K562 (cell line): ENCODE data around the gene CBX1. TPM values are rescaled to one million over a fixed set of nuclear protein-coding genes. Genes with fewer than 3 reads are reported as not detected.

ENCODE experiments used
- ATF1 ChIP-seq, 2 experiments: fragments of 450-650 bp in 1 of 2; IDR thresholded peaks; 2 replicates each; pipeline ENCODE4 v1.6.1; 2016; ENCODE audit warnings: missing compliant biosample characterization in 1 of 2, missing genetic modification characterization in 1 of 2
- EHMT2 ChIP-seq: fragments of 450-650 bp; IDR thresholded peaks from 2 replicates; pipeline ENCODE4 v1.6.1; 2018; ENCODE audit warnings: antibody characterized with exemption
- ESRRB ChIP-seq: fragments of 250-450 bp; sonication (Bioruptor Pico); IDR thresholded peaks from 2 replicates; pipeline ENCODE4 v1.5.0; 2020; ENCODE audit warnings: mild to moderate bottlenecking, moderate library complexity, borderline replicate concordance
- FOS ChIP-seq: IDR thresholded peaks from 3 replicates; pipeline ENCODE4 v1.6.1; 2011; ENCODE audit not compliant: insufficient read length; ENCODE audit errors: extremely low read depth
- FOXA1 ChIP-seq: fragments of 450-650 bp; IDR thresholded peaks from 2 replicates; pipeline ENCODE4 v1.6.1; 2016; ENCODE audit warnings: mild to moderate bottlenecking, borderline replicate concordance
- HDAC8 ChIP-seq: fragments of 450-650 bp; IDR thresholded peaks from 2 replicates; pipeline ENCODE4 v1.6.1; 2016; ENCODE audit warnings: mild to moderate bottlenecking, missing genetic modification characterization, moderate library complexity, missing compliant biosample characterization
- IFI16 ChIP-seq: fragments of 250-450 bp; sonication (Bioruptor Pico); IDR thresholded peaks from 2 replicates; pipeline ENCODE4 v2.1.2; 2022; ENCODE audit warnings: mild to moderate bottlenecking, inconsistent platforms
- NELFE ChIP-seq: IDR thresholded peaks from 2 replicates; pipeline ENCODE4 v1.6.1; 2011; ENCODE audit warnings: mild to moderate bottlenecking; ENCODE audit not compliant: insufficient read depth, insufficient read length
- SRSF3 ChIP-seq: fragments of 200-400 bp; formaldehyde crosslinking; IDR thresholded peaks from 2 replicates; pipeline ENCODE4 v1.6.1; 2016; ENCODE audit warnings: mild to moderate bottlenecking, low read length, moderate library complexity; ENCODE audit not compliant: insufficient read depth
- ZNF143 ChIP-seq: sonication (generic); formaldehyde crosslinking; IDR thresholded peaks from 2 replicates; pipeline ENCODE4 v1.9.0; 2022; ENCODE audit warnings: mild to moderate bottlenecking, missing genetic modification reagents
- ZNF778 ChIP-seq: fragments of 450-650 bp; formaldehyde crosslinking; IDR thresholded peaks from 2 replicates; pipeline ENCODE4 v1.4.0; 2020; ENCODE audit warnings: mild to moderate bottlenecking, moderate library complexity
- polyA plus RNA-seq, 8 experiments: library from polyadenylated mRNA; depleted of rRNA in 4 of 8; stranded (reverse) in 5 of 8; unstranded in 3 of 8; fragments of >200 nt; fragmentation: Nextera tagmentation in 2 of 8; fragmentation: Illumina TruSeq in 1 of 8; extraction: Ambion mirVana in 2 of 8; extraction: Trizol in 1 of 8; gene quantifications; 2 replicates each; pipeline versions ENCODE4 v1.2.1 to v1.2.3, GENCODE V29; 2011 to 2014; ENCODE audit warnings: inconsistent platforms in 1 of 8, missing spikeins in 1 of 8
- total RNA-seq, 7 experiments: library from RNA; depleted of rRNA in 6 of 7; stranded (reverse); fragments of >200 nt in 6 of 7; fragmentation: Illumina TruSeq in 2 of 7; extraction: Trizol in 2 of 7; gene quantifications; 2 replicates each; pipeline versions ENCODE4 v1.2.1 to v1.2.3, GENCODE V29; 2011 to 2021; ENCODE audit warnings: low replicate concordance in 1 of 7
- TF ChIP-seq, protein P1 (sequence below): fragments of 250-450 bp; sonication (Bioruptor Pico); IDR thresholded peaks from 2 replicates; pipeline ENCODE4 v1.4.0; 2020; ENCODE audit warnings: mild to moderate bottlenecking, moderate library complexity, borderline replicate concordance
- TF ChIP-seq, protein P2 (sequence below): sonication (generic); IDR thresholded peaks from 2 replicates; pipeline ENCODE4 v1.6.1; 2016
- TF ChIP-seq, protein P3 (sequence below): sonication (generic); formaldehyde crosslinking; IDR thresholded peaks from 2 replicates; pipeline ENCODE4 v1.8.1; 2023; ENCODE audit warnings: missing genetic modification reagents, mild to moderate bottlenecking, borderline replicate concordance
- TF ChIP-seq, protein P4 (sequence below): fragments of 450-650 bp; IDR thresholded peaks from 2 replicates; pipeline ENCODE4 v1.6.1; 2016; ENCODE audit warnings: borderline replicate concordance

CBX1 gene
- total and polyA plus RNA-seq, 9 of the 15 experiments (the other 6 are each of a cell fraction or from before 2014, with no cell fraction given): 10.6 to 95.7 (median 52.7) TPM

DNA sequence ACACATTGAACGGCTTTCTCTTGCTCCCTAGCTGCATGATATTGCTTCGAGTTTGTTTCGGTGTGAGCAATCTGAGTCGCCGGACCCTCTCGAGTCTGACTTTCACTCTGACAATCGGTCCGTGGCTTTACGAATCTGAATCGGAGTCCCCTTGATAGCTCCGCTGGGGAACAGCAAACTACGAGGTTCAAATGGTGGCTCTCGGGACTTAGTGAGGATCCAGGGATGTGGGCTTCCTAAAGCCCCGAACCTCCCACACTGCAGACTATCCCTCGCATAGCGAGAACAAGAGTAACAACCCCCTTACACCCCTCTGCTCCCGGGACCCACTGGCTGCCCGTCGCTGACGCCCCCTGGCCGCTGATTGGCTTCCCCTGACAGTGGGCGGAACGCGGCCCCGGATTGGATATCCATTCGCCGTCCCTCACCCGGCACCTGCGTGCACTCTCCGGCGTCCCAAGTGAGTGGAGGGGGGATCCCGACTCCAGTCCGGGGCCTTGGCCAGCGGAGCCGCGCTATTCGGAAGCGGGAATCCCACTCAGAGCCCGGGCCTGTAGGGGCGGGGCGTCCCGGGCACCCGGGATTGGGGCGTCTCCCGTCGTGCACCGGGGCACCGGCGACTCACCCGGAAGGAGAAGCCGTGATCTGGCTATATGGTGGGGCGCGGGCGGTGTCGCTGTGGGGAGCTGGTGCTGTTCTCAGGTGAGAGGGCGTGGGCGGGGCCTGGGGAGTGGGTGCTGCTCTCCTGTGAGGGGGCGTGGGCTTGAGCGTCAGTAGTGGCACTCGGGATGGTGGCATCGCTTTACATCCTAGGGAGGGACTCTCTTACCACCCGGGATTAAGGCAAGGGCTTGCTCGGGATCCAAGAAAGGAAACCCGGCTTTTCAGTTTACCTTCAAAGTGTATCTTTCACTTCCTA, 6.1 kb upstream of the CBX1 start, which contains the start of gene SNX11 (continued):
- TF ChIP-seq EHMT2 (no peak), SRSF3 (no peak), ESRRB (no peak), NELFE (no peak), FOS (peak; percentile 57), ZNF143 (CRISPR knock-in tag) (peak; percentile 82), ZNF778 (no peak), FOXA1 (no peak), HDAC8 (tag) (no peak), ATF1 (CRISPR knock-in tag; IDR thresholded peaks at IDR 0.05) (0 out of 2 replicates have a peak, but pooled peaks have one; percentile 25), ATF1 (tag; IDR thresholded peaks at IDR 0.05) (peak; percentile 74), IFI16 (CRISPR knock-in tag) (no peak)
- TF ChIP-seq, protein P1, sequence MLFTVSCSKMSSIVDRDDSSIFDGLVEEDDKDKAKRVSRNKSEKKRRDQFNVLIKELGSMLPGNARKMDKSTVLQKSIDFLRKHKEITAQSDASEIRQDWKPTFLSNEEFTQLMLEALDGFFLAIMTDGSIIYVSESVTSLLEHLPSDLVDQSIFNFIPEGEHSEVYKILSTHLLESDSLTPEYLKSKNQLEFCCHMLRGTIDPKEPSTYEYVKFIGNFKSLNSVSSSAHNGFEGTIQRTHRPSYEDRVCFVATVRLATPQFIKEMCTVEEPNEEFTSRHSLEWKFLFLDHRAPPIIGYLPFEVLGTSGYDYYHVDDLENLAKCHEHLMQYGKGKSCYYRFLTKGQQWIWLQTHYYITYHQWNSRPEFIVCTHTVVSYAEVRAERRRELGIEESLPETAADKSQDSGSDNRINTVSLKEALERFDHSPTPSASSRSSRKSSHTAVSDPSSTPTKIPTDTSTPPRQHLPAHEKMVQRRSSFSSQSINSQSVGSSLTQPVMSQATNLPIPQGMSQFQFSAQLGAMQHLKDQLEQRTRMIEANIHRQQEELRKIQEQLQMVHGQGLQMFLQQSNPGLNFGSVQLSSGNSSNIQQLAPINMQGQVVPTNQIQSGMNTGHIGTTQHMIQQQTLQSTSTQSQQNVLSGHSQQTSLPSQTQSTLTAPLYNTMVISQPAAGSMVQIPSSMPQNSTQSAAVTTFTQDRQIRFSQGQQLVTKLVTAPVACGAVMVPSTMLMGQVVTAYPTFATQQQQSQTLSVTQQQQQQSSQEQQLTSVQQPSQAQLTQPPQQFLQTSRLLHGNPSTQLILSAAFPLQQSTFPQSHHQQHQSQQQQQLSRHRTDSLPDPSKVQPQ (CRISPR knock-in tag): no peak
- TF ChIP-seq, protein P2, sequence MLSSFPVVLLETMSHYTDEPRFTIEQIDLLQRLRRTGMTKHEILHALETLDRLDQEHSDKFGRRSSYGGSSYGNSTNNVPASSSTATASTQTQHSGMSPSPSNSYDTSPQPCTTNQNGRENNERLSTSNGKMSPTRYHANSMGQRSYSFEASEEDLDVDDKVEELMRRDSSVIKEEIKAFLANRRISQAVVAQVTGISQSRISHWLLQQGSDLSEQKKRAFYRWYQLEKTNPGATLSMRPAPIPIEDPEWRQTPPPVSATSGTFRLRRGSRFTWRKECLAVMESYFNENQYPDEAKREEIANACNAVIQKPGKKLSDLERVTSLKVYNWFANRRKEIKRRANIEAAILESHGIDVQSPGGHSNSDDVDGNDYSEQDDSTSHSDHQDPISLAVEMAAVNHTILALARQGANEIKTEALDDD: no peak
- TF ChIP-seq, protein P3, sequence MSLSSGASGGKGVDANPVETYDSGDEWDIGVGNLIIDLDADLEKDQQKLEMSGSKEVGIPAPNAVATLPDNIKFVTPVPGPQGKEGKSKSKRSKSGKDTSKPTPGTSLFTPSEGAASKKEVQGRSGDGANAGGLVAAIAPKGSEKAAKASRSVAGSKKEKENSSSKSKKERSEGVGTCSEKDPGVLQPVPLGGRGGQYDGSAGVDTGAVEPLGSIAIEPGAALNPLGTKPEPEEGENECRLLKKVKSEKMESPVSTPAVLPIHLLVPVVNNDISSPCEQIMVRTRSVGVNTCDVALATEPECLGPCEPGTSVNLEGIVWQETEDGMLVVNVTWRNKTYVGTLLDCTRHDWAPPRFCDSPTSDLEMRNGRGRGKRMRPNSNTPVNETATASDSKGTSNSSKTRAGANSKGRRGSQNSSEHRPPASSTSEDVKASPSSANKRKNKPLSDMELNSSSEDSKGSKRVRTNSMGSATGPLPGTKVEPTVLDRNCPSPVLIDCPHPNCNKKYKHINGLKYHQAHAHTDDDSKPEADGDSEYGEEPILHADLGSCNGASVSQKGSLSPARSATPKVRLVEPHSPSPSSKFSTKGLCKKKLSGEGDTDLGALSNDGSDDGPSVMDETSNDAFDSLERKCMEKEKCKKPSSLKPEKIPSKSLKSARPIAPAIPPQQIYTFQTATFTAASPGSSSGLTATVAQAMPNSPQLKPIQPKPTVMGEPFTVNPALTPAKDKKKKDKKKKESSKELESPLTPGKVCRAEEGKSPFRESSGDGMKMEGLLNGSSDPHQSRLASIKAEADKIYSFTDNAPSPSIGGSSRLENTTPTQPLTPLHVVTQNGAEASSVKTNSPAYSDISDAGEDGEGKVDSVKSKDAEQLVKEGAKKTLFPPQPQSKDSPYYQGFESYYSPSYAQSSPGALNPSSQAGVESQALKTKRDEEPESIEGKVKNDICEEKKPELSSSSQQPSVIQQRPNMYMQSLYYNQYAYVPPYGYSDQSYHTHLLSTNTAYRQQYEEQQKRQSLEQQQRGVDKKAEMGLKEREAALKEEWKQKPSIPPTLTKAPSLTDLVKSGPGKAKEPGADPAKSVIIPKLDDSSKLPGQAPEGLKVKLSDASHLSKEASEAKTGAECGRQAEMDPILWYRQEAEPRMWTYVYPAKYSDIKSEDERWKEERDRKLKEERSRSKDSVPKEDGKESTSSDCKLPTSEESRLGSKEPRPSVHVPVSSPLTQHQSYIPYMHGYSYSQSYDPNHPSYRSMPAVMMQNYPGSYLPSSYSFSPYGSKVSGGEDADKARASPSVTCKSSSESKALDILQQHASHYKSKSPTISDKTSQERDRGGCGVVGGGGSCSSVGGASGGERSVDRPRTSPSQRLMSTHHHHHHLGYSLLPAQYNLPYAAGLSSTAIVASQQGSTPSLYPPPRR (CRISPR knock-in tag): no peak; the same call in 1 of the 2 replicates
- TF ChIP-seq, protein P4, sequence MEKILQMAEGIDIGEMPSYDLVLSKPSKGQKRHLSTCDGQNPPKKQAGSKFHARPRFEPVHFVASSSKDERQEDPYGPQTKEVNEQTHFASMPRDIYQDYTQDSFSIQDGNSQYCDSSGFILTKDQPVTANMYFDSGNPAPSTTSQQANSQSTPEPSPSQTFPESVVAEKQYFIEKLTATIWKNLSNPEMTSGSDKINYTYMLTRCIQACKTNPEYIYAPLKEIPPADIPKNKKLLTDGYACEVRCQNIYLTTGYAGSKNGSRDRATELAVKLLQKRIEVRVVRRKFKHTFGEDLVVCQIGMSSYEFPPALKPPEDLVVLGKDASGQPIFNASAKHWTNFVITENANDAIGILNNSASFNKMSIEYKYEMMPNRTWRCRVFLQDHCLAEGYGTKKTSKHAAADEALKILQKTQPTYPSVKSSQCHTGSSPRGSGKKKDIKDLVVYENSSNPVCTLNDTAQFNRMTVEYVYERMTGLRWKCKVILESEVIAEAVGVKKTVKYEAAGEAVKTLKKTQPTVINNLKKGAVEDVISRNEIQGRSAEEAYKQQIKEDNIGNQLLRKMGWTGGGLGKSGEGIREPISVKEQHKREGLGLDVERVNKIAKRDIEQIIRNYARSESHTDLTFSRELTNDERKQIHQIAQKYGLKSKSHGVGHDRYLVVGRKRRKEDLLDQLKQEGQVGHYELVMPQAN: peak; percentile 13; the same call in 1 of the 2 replicates
